ENCODE results near the gene FNIP2.

The FNIP2 gene

GRCh38 chr4:158929939-158930638 is 161.3 kb downstream of the FNIP2 start:
- TF ChIP-seq CTCF (IDR thresholded peaks at IDR 0.05): no peak
- Histone ChIP-seq H3K36me3 (no peaks in the 10 kb centered on the region), H3K9me3 (no peaks in the 10 kb centered on the region), H3K4me1 (ENCODE audit: control insufficient read depth in 1 of 2, insufficient read depth in 1 of 2, low read depth in 1 of 2, low read length in 1 of 2) (peaks cover 13 to 28% of the 10 kb centered on the region in 2 experiments), H3K4me3 (ENCODE audit: low read depth in 1 of 2, low read length in 1 of 2) (no peak overlapping the region), H3K27ac (peak overlapping the region; percentile 47), H3K27me3 (no peaks in the 10 kb centered on the region)

DNA sequence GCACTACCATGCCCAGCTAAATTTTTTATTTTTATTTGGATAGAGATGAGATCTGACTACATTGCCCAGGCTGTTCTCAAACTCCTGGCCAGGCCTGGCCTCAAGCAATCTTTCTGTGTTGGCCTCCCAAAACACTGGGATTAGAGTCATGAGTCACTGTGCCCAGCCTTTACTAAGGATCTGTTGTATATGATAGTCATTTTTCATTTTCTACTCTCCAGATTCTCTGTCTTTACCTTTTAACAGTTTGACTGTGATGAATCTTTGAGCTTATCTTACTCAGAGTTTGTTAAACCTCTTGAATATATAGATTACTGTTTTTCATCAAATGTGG is 161.8 kb downstream of the FNIP2 start:
- Histone ChIP-seq H3K36me3 (no peaks in the 10 kb centered on the region), H3K4me3 (ENCODE audit: low read depth in 1 of 2, low read length in 1 of 2) (no peak overlapping the region), H3K4me1 (ENCODE audit: control insufficient read depth in 1 of 2, insufficient read depth in 1 of 2, low read depth in 1 of 2, low read length in 1 of 2) (peaks cover 18 to 33% of the 10 kb centered on the region in 2 experiments), H3K27me3 (no peaks in the 10 kb centered on the region), H3K9me3 (no peaks in the 10 kb centered on the region), H3K27ac (peak overlapping the region; percentile 47)
- TF ChIP-seq CTCF (IDR thresholded peaks at IDR 0.05): no peak

GRCh38 chr4:158933236-158933635 is 164.4 kb downstream of the FNIP2 start:
- Histone ChIP-seq H3K27me3 (no peaks in the 10 kb centered on the region), H3K9me3 (no peaks in the 10 kb centered on the region), H3K27ac (no peak overlapping the region), H3K4me3 (ENCODE audit: low read depth in 1 of 2, low read length in 1 of 2) (no peak overlapping the region), H3K4me1 (ENCODE audit: control insufficient read depth in 1 of 2, insufficient read depth in 1 of 2, low read depth in 1 of 2, low read length in 1 of 2) (peaks cover 41 to 53% of the 10 kb centered on the region in 2 experiments), H3K36me3 (no peaks in the 10 kb centered on the region)
- TF ChIP-seq CTCF (IDR thresholded peaks at IDR 0.05): no peak

- Histone ChIP-seq H3K36me3 (no peaks in the 10 kb centered on the region), H3K27ac (peak overlapping the region; percentile 90), H3K4me1 (ENCODE audit: control insufficient read depth in 1 of 2, insufficient read depth in 1 of 2, low read depth in 1 of 2, low read length in 1 of 2) (peaks cover 47 to 61% of the 10 kb centered on the region in 2 experiments), H3K27me3 (no peaks in the 10 kb centered on the region), H3K4me3 (ENCODE audit: low read depth in 1 of 2, low read length in 1 of 2) (peak overlapping the region in 1 of 2 experiments; percentile 20), H3K9me3 (no peaks in the 10 kb centered on the region)
- no peak for TF ChIP-seq CTCF (IDR thresholded peaks at IDR 0.05)
These were observed 166.3 kb downstream of the FNIP2 start for GRCh38 chr4:158934996-158935669.

DNA sequence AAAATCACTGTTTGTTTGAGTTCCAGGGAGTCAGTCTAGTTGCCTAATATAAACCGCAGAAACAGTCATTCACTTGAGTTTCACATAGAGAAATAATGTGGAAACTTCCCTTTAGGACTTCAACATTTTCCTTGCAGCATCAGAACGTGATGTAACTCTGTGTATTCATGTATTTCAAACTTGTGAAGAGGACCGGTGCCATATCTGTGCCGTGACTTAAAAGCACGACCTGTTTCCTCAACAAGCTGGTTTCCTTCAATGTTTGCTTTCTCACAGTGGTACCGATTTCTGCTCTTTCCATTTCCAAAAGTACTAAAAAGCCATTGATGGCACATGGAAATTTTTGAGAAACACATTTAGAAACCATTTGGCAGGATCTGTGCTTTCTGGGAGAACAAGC is 167.4 kb downstream of the FNIP2 start:
- H3K4me3 ChIP-seq (ENCODE audit: low read depth in 1 of 2, low read length in 1 of 2): peak overlapping the region; percentile 20 to 30

More for the DNA sequence above, 167.4 kb downstream of the FNIP2 start:
- H3K36me3 ChIP-seq: no peaks in the 10 kb centered on the region
- TF ChIP-seq CTCF (IDR thresholded peaks at IDR 0.05): no peak
- no peaks in the 10 kb centered on the region for H3K27me3 ChIP-seq
- H3K4me1 ChIP-seq (ENCODE audit: control insufficient read depth in 1 of 2, insufficient read depth in 1 of 2, low read depth in 1 of 2, low read length in 1 of 2): peaks cover 58 to 71% of the 10 kb centered on the region in 2 experiments
- H3K9me3 ChIP-seq: no peaks in the 10 kb centered on the region
- peak overlapping the region; percentile 90 for H3K27ac ChIP-seq

All from neutrophil (primary cell).